CD14-positive monocyte (primary cell): ENCODE data around the gene TAS2R16. TPM values are rescaled to one million over a fixed set of nuclear protein-coding genes. Genes with fewer than 3 reads are reported as not detected.

Source experiments
- DNase-seq, 3 donors: peaks; one replicate each; pipeline ENCODE4 v3.0.0-alpha.2; 2011 to 2022
- H2AFZ ChIP-seq: 2 replicates; pipeline ENCODE4 v1.6.0; 2012; ENCODE audit warnings: mild to moderate bottlenecking, low read depth, low read length, inconsistent platforms; ENCODE audit not compliant: insufficient read depth, poor library complexity, severe bottlenecking
- H3K27ac ChIP-seq, 2 donors: 1 replicate in 1 of 2; 2 replicates in 1 of 2; pipeline ENCODE4 v1.5.1; 2012 to 2013; ENCODE audit warnings: low read length in 2 of 2, control low read depth in 1 of 2, inconsistent platforms in 1 of 2, low read depth in 1 of 2, mild to moderate bottlenecking in 1 of 2
- H3K27me3 ChIP-seq, 2 donors: one replicate each; pipeline versions ENCODE4 v1.6.0 to v1.6.1; 2011 to 2013; ENCODE audit warnings: low read length in 2 of 2; ENCODE audit not compliant: control insufficient read depth in 2 of 2, insufficient read depth in 2 of 2
- H3K36me3 ChIP-seq, 2 donors: replicated peaks in 1 of 2; 1 replicate in 1 of 2; 2 replicates in 1 of 2; pipeline versions ENCODE4 v1.5.1 to v1.6.1; 2012 to 2013; ENCODE audit warnings: low read length in 2 of 2, control low read depth in 1 of 2, inconsistent platforms in 1 of 2, mild to moderate bottlenecking in 1 of 2; ENCODE audit not compliant: insufficient read depth in 2 of 2, control insufficient read depth in 1 of 2
- H3K4me1 ChIP-seq, 2 donors: 1 replicate in 1 of 2; 2 replicates in 1 of 2; pipeline versions ENCODE4 v1.5.1 to v1.6.1; 2012 to 2013; ENCODE audit warnings: low read length in 2 of 2, control low read depth in 1 of 2, inconsistent platforms in 1 of 2, mild to moderate bottlenecking in 1 of 2, moderate library complexity in 1 of 2; ENCODE audit not compliant: insufficient read depth in 2 of 2, control insufficient read depth in 1 of 2
- H3K4me2 ChIP-seq: replicated peaks from 2 replicates; pipeline ENCODE3; 2012; ENCODE audit warnings: low read length, moderate library complexity, mild to moderate bottlenecking; ENCODE audit not compliant: poor library complexity, severe bottlenecking; ENCODE audit errors: extremely low read depth
- H3K4me3 ChIP-seq, 3 experiments: fragments of 200-600 bp in 1 of 3; sonication (generic) in 1 of 3; replicated peaks in 1 of 3; 1 replicate in 2 of 3; 2 replicates in 1 of 3; pipeline ENCODE4 v1.5.1; 2011 to 2013; ENCODE audit warnings: low read length in 3 of 3, mild to moderate bottlenecking in 3 of 3, control low read depth in 2 of 3, low read depth in 2 of 3, inconsistent platforms in 1 of 3, moderate library complexity in 1 of 3
- H3K79me2 ChIP-seq: 2 replicates; pipeline ENCODE4 v1.6.0; 2012; ENCODE audit warnings: mild to moderate bottlenecking, control low read depth, inconsistent platforms, low read length, moderate library complexity; ENCODE audit not compliant: insufficient read depth
- H3K9ac ChIP-seq: 2 replicates; pipeline ENCODE4 v1.6.0; 2017; ENCODE audit warnings: low read length, mild to moderate bottlenecking; ENCODE audit not compliant: insufficient read depth, poor library complexity, severe bottlenecking
- H3K9me3 ChIP-seq, 2 donors: replicated peaks in 1 of 2; 1 replicate in 1 of 2; 2 replicates in 1 of 2; pipeline versions ENCODE4 v1.5.1 to v1.6.1; 2012 to 2013; ENCODE audit warnings: low read length in 2 of 2, control low read depth in 1 of 2; ENCODE audit not compliant: control insufficient read depth in 1 of 2, insufficient read depth in 1 of 2
- H4K20me1 ChIP-seq: 2 replicates; pipeline ENCODE4 v1.6.0; 2012; ENCODE audit warnings: mild to moderate bottlenecking, low read length, control low read depth, moderate library complexity; ENCODE audit not compliant: insufficient read depth
- H3K27ac Mint-ChIP-seq, 7 donors: one replicate each; pipeline ENCODE4 v1.8.0; 2020; ENCODE audit warnings: mild to moderate bottlenecking in 7 of 7, mixed read lengths in 7 of 7, moderate library complexity in 6 of 7, inconsistent platforms in 2 of 7
- H3K27me3 Mint-ChIP-seq, 3 donors: one replicate each; pipeline ENCODE4 v1.8.0; 2021 to 2022; ENCODE audit warnings: low read depth in 3 of 3, mild to moderate bottlenecking in 3 of 3, mixed read lengths in 3 of 3, moderate library complexity in 3 of 3, inconsistent platforms in 1 of 3
- H3K36me3 Mint-ChIP-seq, 2 donors: one replicate each; pipeline ENCODE4 v1.8.0; 2020; ENCODE audit warnings: mixed read lengths in 2 of 2, inconsistent platforms in 1 of 2, mild to moderate bottlenecking in 1 of 2
- H3K4me1 Mint-ChIP-seq: one replicate; pipeline ENCODE4 v1.8.0; 2020; ENCODE audit warnings: mild to moderate bottlenecking, mixed read lengths
- H3K4me3 Mint-ChIP-seq, 2 donors: one replicate each; pipeline ENCODE4 v1.8.0; 2020; ENCODE audit warnings: mild to moderate bottlenecking in 2 of 2, mixed read lengths in 2 of 2, moderate library complexity in 1 of 2
- H3K9me3 Mint-ChIP-seq, 7 donors: one replicate each; pipeline ENCODE4 v1.8.0; 2020 to 2022; ENCODE audit warnings: mixed read lengths in 7 of 7, mild to moderate bottlenecking in 6 of 7, moderate library complexity in 6 of 7, inconsistent platforms in 2 of 7
- WGBS: methylation state at CpG from one replicate; pipeline ENCODE4 v1.1.5; 2013; ENCODE audit warnings: missing lambda C conversion rate; ENCODE audit not compliant: insufficient coverage; 5-methylcytosine and 5-hydroxymethylcytosine counted together
- intact Hi-C, 2 donors: fragments of 100-400 bp; cut with micrococcal nuclease; formaldehyde crosslinking; loops; one replicate each; pipeline versions ENCODE4 v1.15.0 to v1.15.1; 2023
- polyA plus RNA-seq, 3 donors: library from polyadenylated mRNA; depleted of rRNA in 1 of 3; unstranded in 2 of 3; stranded (reverse) in 1 of 3; fragments of 300-500 nt in 2 of 3; fragments of >200 nt in 1 of 3; fragmentation: Illumina TruSeq in 2 of 3; gene quantifications; 1 replicate in 2 of 3; 2 replicates in 1 of 3; pipeline ENCODE4 v1.2.3, GENCODE V29; 2012 to 2021
- TF ChIP-seq, protein P1 (sequence below): fragments of 200-600 bp; IDR thresholded peaks from one replicate; pipeline ENCODE4 v1.8.0; 2022; ENCODE audit warnings: antibody characterized with exemption, mild to moderate bottlenecking

The TAS2R16 gene
- polyA plus RNA-seq, 3 donors, result not detected

DNA sequence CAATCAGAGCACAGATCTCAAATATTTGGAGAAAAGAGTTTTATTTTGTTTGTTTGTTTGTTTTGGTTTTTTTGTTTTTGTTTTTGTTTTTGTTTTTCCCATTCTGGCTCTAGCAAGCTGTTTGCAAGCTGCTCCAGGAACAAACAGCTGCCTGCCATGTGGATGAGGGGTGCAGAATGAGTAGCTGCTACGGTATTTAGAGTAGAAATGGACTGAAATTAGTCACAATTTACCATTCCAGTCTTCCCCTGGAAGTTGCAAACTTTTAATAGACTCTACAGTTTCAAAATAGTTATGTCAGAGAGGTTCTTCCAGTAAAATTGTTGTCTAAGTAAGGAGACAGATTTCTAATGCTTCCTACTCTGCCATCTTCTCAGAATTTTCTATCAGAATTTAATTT, 27.1 kb upstream of the TAS2R16 start:
- intact Hi-C loops, result no loop called here
- H3K4me3 ChIP-seq, result no peak overlapping the region
- no peaks in the 10 kb centered on the region for H3K36me3 ChIP-seq
- H3K27me3 ChIP-seq, result no peaks in the 10 kb centered on the region
- WGBS, result no CpG with 5 or more reads among the region's 1 CpG
- Mint-ChIP-seq H3K27me3 (peaks cover 0 to 1% (median 0%) of the 10 kb centered on the region in 3 donors), H3K4me1 (no peaks in the 10 kb centered on the region), H3K27ac (no peak overlapping the region), H3K4me3 (no peak overlapping the region), H3K9me3 (peaks cover 0 to 7% (median 2%) of the 10 kb centered on the region in 7 donors), H3K36me3 (no peaks in the 10 kb centered on the region)
- no peak overlapping the region for H3K9ac ChIP-seq
- no peak overlapping the region for H2AFZ ChIP-seq
- H3K79me2 ChIP-seq, result no peaks in the 10 kb centered on the region
- no peaks in the 10 kb centered on the region for H3K4me1 ChIP-seq
- H3K4me2 ChIP-seq, result no peak overlapping the region
- no peak for DNase-seq
- no peaks in the 10 kb centered on the region for H3K9me3 ChIP-seq
- H4K20me1 ChIP-seq, result no peaks in the 10 kb centered on the region
- no peak overlapping the region for H3K27ac ChIP-seq
- TF ChIP-seq, protein P1, sequence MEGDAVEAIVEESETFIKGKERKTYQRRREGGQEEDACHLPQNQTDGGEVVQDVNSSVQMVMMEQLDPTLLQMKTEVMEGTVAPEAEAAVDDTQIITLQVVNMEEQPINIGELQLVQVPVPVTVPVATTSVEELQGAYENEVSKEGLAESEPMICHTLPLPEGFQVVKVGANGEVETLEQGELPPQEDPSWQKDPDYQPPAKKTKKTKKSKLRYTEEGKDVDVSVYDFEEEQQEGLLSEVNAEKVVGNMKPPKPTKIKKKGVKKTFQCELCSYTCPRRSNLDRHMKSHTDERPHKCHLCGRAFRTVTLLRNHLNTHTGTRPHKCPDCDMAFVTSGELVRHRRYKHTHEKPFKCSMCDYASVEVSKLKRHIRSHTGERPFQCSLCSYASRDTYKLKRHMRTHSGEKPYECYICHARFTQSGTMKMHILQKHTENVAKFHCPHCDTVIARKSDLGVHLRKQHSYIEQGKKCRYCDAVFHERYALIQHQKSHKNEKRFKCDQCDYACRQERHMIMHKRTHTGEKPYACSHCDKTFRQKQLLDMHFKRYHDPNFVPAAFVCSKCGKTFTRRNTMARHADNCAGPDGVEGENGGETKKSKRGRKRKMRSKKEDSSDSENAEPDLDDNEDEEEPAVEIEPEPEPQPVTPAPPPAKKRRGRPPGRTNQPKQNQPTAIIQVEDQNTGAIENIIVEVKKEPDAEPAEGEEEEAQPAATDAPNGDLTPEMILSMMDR, result no peak

DNA sequence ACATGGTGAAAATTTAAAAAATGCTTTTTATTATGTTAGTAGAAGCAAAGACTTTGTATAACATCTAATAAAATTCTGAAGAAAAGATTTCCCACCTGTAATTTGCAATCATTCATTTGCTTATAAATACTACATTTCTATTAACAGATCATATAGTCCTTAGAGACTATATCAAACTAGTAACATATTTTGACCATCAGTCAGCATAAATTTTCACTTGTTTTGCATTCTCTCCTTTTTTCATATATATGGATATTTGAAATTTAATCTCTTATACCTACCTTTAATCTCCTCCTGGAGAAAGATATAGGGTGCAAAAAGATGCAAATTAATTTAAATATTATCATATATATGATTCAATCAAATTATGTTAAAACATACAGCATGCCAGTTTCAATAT, 16.9 kb upstream of the TAS2R16 start:
- Histone ChIP-seq H3K9ac (no peak overlapping the region), H3K4me2 (no peak overlapping the region), H3K4me3 (no peak overlapping the region), H3K27ac (no peak overlapping the region), H3K79me2 (no peaks in the 10 kb centered on the region), H3K9me3 (no peaks in the 10 kb centered on the region), H2AFZ (no peak overlapping the region), H3K36me3 (no peaks in the 10 kb centered on the region), H3K4me1 (no peaks in the 10 kb centered on the region), H4K20me1 (no peaks in the 10 kb centered on the region), H3K27me3 (no peaks in the 10 kb centered on the region)
- peaks cover 0 to 1% (median 0%) of the 10 kb centered on the region in 3 donors for H3K27me3 Mint-ChIP-seq
- TF ChIP-seq, protein P1, result no peak
- H3K36me3 Mint-ChIP-seq, result no peaks in the 10 kb centered on the region
- no peaks in the 10 kb centered on the region for H3K4me1 Mint-ChIP-seq
- H3K27ac Mint-ChIP-seq, result no peak overlapping the region
- H3K9me3 Mint-ChIP-seq, result peaks cover 0 to 7% (median 3%) of the 10 kb centered on the region in 7 donors
- intact Hi-C loops, result no loop called here
- no peak for DNase-seq
- H3K4me3 Mint-ChIP-seq, result no peak overlapping the region
